LNCaP clone FGC (cell line): ENCODE results near the gene MCF2L2.

Experiments
- DNase-seq: peaks from one replicate; pipeline ENCODE4 v3.0.0-alpha.2; 2011; ENCODE audit warnings: low read depth
- H3K4me3 ChIP-seq: 2 replicates; pipeline ENCODE4 v1.5.1; 2011; ENCODE audit warnings: mild to moderate bottlenecking, low read depth, low read length, control low read depth
- CTCF ChIP-seq: IDR thresholded peaks from 2 replicates; pipeline ENCODE4 v1.5.1; 2012; ENCODE audit warnings: mild to moderate bottlenecking; ENCODE audit not compliant: control insufficient read depth, insufficient read depth; ENCODE audit errors: extremely low read depth

Gene MCF2L2

GRCh38 chr3:183393625-183394024, 34.8 kb downstream of the MCF2L2 start:
- no peak for TF ChIP-seq CTCF
- DNase-seq = no peak
- no peak overlapping the region for H3K4me3 ChIP-seq

GRCh38 chr3:183392186-183393034, 36.0 kb downstream of the MCF2L2 start:
- no peak for DNase-seq
- H3K4me3 ChIP-seq = no peak overlapping the region
- no peak for TF ChIP-seq CTCF

GRCh38 chr3:183391460-183391859, 37.0 kb downstream of the MCF2L2 start:
- no peak for DNase-seq
- H3K4me3 ChIP-seq = no peak overlapping the region
- TF ChIP-seq CTCF = no peak

- DNase-seq = no peak
- no peak for TF ChIP-seq CTCF
- no peak overlapping the region for H3K4me3 ChIP-seq
These were observed 37.6 kb downstream of the MCF2L2 start for GRCh38 chr3:183390844-183391243.

- TF ChIP-seq CTCF = no peak
- H3K4me3 ChIP-seq = no peak overlapping the region
- no peak for DNase-seq
These were observed 40.1 kb downstream of the MCF2L2 start for GRCh38 chr3:183388213-183388895.

- DNase-seq = no peak
- H3K4me3 ChIP-seq = no peak overlapping the region
- TF ChIP-seq CTCF = no peak
These were observed 40.6 kb downstream of the MCF2L2 start for GRCh38 chr3:183387797-183388196.
